G401 (cell line): ENCODE results near the gene GDPD5. TPM values are rescaled to one million over a fixed set of nuclear protein-coding genes. Genes with fewer than 3 reads are reported as not detected.
"Not testable (repeated sequence)": the region's sequence is repeated elsewhere in the genome, so short reads cannot be mapped to it uniquely, and the experiment has no call there.

Experiments used
- DNase-seq: peaks from one replicate; pipeline ENCODE4 v3.0.0-alpha.2; 2015; ENCODE audit warnings: low spot score
- in situ Hi-C: cut with HindIII; loops from 2 replicates; pipeline ENCODE4 v1.10.0; 2016; ENCODE audit warnings: low sequenced_read_pairs, mixed read lengths
- total RNA-seq: library from RNA; depleted of rRNA; stranded (reverse); fragments of >200 nt; shearing (Covaris generic); gene quantifications from 2 replicates; pipeline ENCODE4 v1.2.3, GENCODE V29; 2014

The GDPD5 gene
- total RNA-seq, 1 experiment from 2014 or later, result 4.6 TPM

DNA sequence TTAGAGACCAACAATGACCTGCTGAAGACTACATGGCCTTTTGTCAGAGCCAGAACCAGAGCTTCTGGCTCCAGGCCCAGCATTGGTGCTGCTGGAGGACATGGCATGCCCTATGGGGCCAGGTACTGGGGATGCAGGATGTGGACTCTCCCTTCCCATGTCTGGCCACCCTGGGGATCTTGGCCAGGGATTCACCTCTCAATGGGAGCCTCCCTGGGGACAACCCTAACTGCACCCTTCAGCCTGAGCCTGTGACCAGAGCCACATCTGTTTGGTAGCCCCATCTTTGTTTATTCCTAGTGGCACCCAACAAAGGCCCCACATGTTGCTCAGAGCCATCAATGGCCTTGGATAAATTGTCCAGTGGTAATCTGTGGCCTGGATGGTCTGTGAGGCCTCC, 98.6 kb downstream of the GDPD5 start:
- no peak for DNase-seq
- in situ Hi-C loops, result no loop called here

- in situ Hi-C loops, result no loop called here
- DNase-seq, result no peak
Observed at GRCh38 chr11:75426720-75427086, 99.0 kb downstream of the GDPD5 start.

- in situ Hi-C loops, result no loop called here
- DNase-seq, result no peak
Observed at GRCh38 chr11:75425422-75425821, 100.3 kb downstream of the GDPD5 start.

DNA sequence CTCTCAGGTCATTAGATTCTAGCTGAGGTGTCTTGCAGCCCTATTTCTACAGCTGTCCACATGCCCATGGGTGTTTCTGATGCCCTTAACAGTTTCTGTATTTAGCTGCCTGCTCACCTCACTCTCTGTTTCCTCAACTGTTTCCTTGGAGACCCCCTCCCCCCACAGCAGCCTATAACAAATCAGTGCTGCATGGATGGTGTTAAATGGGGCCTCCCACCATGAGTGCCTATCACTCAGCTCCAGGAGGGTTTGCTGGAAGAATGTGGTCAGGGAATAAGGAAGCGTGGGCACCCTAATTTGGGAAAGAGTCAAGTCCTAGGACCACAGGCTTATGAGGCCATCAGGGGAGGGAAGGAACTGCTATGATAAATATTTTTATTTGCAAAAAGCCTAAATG, 101.3 kb downstream of the GDPD5 start:
- no peak for DNase-seq
- in situ Hi-C loops, result no loop called here

- in situ Hi-C loops, result no loop called here
- DNase-seq, result no peak
Observed at GRCh38 chr11:75423721-75424120, 102.0 kb downstream of the GDPD5 start.

GRCh38 chr11:75422248-75423231, 103.2 kb downstream of the GDPD5 start:
- in situ Hi-C loops, result no loop called here
- no peak for DNase-seq

DNA sequence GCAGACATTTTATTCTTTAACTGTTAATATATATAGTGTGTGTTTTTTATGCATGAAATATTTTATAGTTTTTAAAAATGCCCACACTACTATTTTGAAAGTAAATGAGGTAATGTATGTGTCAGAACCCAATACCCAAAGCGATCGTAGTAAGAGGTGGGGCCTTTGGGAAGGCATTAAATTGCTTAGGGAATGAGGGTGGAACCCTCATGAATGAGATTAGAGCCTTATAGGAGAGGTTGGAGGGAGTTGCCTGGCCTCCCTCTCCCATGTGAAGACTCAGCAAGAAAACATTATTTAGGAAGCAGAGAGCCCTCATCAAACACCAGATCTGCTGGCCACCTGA, 103.9 kb downstream of the GDPD5 start:
- in situ Hi-C loops, result no loop called here
- no peak for DNase-seq

- no peak for DNase-seq
- in situ Hi-C loops, result no loop called here
Observed at GRCh38 chr11:75421035-75421602, 104.6 kb downstream of the GDPD5 start.

DNA sequence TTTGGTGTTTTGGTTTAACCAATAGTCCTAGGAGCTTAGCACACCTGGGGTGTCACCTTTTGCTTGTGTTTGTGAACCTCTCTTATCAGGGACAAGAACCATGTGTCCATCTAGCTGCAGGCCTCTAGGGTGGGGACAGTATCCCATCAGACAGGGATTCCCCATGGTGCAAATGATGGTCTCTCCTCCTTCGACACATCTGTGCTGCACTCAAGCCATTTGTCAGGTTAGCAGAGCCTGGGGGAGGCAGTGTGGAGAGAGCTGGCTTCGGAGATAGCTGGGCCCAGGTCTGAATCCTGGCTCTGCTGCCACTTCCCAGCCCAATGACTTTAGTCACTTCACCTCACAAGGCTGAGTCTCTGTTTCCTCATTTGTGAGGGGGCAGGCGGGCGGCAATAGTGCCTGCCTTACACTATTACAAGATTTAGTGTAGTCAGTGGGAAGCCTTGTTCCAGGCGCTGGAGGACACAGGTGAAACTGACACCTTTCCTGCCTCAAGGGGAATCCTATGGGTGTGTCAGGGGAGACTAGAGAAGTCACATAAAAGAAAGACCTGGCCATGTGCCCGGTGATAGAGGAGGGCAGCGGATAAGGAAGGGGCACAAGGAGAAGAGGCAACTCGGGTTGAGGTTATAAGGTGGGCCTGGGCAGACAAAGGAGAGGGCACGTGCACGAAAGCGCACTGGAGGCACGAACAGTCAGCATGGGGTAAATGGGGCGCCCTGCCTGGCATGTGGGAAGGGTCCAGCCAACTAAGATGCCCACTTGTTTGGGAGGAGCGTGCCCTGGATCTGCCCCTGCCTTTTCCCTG, 105.3 kb downstream of the GDPD5 start:
- no peak for DNase-seq
- in situ Hi-C loops, result no loop called here

GRCh38 chr11:75413864-75414263, 111.9 kb downstream of the GDPD5 start:
- in situ Hi-C loops, result no loop called here

DNA sequence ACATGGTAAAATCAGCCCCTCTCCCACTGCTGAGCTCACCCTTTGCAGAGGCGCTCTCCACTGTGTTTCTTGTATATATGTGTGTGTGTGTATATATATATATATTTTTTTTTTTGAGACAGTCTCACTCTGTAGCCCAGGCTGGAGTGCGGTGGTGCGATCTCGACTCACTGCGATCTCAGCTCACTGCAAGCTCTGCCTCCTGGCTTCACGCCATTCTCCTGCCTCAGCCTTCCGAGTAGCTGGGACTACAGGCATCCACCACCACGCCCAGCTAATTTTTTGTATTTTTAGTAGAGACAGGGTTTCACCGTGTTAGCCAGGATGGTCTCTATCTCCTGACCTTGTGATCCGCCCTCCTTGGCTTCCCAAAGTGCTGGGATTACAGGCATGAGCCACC, 112.6 kb downstream of the GDPD5 start:
- in situ Hi-C loops, DNase-seq: not testable (repeated sequence)

More at GRCh38 chr11:75413864-75414263, 111.9 kb downstream of the GDPD5 start:
- no peak for DNase-seq

DNA sequence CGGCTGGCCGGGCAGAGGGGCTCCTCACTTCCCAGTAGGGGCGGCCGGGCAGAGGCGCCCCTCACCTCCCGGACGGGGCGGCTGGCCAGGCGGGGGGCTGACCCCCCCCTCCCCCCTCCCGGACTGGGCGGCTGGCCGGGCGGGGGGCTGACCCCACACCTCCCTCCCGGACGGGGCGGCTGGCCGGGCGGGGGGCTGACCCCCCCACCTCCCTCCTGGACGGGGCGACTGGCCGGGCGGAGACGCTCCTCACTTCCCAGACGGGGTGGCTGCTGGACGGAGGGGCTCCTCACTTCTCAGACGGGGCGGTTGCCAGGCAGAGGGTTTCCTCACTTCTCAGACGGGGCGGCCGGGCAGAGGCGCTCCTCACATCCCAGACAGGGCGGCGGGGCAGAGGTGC, 115.8 kb downstream of the GDPD5 start:
- DNase-seq, in situ Hi-C loops: not testable (repeated sequence)

- in situ Hi-C loops, result no loop called here
- no peak for DNase-seq
Observed at GRCh38 chr11:75408957-75409219, 116.9 kb downstream of the GDPD5 start.

DNA sequence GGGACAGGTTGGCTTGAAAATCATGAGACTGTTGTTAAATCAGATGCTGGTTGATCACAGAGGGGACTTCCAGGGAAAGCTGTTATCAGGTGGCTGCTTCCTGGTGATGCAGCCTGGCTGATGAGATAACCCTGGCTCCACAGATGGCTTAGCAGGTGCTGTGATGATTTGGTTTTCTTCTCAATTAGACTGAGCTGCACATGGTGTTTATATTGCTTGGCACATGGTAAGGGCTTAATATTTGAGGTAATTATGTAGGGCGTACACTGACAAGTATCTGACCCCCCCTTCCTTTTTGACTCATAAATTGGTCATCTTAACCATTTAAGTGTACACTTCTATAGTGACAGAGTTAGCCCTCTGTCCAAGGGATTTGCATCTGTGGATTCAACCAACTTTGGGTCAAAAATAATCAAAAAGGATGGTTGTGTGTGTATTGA, 119.4 kb downstream of the GDPD5 start:
- DNase-seq, result peak; percentile 92
- in situ Hi-C loops, result no loop called here

DNA sequence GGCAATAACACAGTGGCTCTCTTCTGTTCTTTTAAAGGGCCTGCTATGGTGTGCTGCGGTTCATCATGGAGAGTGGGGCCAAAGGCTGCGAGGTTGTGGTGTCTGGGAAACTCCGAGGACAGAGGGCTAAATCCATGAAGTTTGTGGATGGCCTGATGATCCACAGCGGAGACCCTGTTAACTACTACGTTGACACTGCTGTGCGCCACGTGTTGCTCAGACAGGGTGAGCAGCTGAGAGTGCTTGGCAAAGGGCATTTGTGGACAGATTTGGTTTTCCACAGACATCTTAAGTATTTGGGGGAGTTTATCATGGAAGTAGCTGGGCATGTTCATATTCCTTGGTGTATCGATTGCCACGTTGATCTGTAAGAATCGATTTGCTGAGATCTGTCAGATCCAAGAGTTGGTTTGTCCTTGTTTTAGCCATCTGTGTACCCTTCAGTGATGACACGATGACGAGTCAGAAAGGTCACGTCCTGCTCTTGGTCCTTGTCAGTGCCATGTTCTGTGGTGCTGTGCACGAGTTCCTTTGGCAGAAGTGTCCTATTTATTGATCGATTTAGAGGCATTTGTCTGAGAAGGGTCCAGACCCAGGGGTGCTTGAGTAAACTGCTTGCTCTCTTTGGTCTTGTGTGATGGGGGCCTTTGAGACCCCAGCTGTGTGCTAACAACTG, 121.6 kb downstream of the GDPD5 start:
- in situ Hi-C loops, result no loop called here
- no peak for DNase-seq

GRCh38 chr11:75403037-75403436, 122.7 kb downstream of the GDPD5 start:
- in situ Hi-C loops, result no loop called here
- DNase-seq, result no peak

DNA sequence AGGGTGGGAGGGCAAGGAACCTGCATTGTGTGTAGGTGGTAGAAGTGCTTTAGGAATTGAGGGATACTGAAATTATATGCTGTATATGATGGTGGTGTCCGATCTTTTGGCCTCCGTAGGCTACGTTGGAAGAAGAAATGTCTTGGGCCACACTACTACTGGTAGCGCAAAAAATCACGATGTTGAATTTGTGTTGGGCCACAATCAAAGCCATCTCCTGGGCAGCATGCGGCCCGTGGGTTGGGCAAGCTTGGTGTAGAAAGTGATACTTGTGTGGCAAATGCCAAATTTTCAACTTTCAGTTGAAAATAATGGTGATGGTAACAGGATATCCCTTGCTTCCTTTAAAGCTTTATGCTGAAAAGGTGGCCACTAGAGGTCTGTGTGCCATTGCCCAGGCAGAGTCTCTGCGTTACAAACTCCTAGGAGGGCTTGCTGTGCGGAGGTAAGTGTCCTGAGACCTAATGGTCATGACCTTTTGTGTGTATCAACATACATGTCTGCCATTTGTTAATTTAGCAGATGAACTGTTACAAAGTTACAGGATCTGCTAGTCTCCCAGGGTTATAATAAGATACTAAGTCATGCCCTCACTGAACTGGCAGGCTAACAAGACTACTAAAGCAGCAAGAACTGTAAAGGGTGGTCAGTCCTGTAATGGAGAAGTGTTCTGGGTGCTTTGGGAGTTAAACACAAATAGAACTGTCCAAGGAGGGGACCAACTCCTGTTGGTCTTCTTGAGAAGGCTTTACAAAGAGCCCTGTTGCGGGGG, 123.6 kb downstream of the GDPD5 start:
- in situ Hi-C loops, result no loop called here
- no peak for DNase-seq

- in situ Hi-C loops, result no loop called here
- DNase-seq, result no peak
Observed at GRCh38 chr11:75400146-75400865, 125.4 kb downstream of the GDPD5 start.
